Measurements from ENCODE around the gene HDAC9. TPM values are rescaled to one million over a fixed set of nuclear protein-coding genes. Genes with fewer than 3 reads are reported as not detected.

Gene HDAC9
- total and polyA plus RNA-seq, 2 experiments from 2014 or later, result 3.7 to 9.4 TPM

DNA sequence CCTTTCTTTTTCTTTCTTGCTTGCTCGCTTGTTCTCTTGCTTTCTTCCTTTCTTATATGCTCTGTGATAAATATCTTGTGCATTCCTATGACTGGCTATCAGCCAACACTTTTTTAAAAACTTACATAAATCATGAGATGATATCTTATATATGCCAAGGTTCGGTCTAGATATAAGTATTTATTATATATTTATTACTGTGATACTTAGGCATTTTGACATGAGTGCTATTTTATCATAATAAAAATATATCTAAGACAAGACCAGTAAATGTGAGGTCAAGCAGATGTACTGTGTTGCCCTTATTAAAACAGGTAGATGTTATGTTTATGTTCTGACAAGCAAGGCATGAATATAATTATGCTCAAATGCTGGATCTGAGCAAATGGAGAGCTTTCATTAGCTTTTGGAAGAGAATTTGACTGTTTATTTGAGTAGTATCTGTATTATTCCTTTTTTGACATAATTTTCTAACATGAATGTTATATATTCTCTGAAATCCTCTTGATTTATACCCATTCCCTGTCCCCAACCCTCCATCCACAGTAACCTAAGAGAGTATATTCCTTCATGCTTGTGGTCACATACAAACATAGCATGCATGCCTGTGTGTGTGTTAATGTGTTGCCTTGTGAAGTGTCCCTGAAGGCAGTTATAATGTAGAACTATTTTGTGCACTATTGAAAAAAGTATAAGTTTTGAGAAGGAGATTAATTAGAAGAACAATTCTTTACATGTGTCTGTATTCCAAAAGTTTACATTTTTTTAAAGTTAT, 158.0 kb downstream of the HDAC9 start:
- DNase-seq (ENCODE audit: low spot score), result no peak

DNA sequence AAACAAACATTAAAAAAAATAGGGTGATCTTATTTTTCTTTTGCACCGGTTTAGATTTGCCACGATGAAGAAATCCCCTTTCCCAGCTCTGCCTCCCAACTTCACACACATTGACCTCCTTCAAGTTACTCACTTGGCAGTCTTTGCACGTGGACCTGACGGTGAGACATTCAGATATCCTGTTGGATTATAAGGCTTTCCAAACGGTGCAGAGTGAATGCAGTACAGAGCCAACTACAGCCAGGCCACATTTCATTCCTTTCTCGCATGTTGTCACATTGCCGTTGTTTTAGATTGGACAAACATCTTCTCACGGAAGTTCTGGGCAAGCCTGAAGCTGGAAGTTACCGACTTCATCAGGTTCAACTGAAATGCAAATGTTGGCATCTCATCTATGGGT, 159.2 kb downstream of the HDAC9 start:
- no peaks in the 10 kb centered on the region for H4K20me1 ChIP-seq (ENCODE audit: insufficient read depth, poor library complexity, severe bottlenecking)
- WGBS (ENCODE audit: low lambda C conversion rate, missing lambda C conversion rate), result 81% methylated on average over 9 of the region's 9 CpGs
- H3K27ac ChIP-seq, result no peak overlapping the region
- H3K4me3 ChIP-seq, result no peak overlapping the region
- H2AFZ ChIP-seq, result no peak overlapping the region
- DNase-seq (ENCODE audit: low spot score), result no peak
- H3K9me3 ChIP-seq (ENCODE audit: low read depth), result no peaks in the 10 kb centered on the region
- TF ChIP-seq EZH2phosphoT487 (IDR thresholded peaks at IDR 0.05; ENCODE audit: low read depth, severe bottlenecking, unreplicated experiment) (no peak), EZH2 (IDR thresholded peaks at IDR 0.05; ENCODE audit: borderline replicate concordance) (no peak)
- TF ChIP-seq, protein P1, sequence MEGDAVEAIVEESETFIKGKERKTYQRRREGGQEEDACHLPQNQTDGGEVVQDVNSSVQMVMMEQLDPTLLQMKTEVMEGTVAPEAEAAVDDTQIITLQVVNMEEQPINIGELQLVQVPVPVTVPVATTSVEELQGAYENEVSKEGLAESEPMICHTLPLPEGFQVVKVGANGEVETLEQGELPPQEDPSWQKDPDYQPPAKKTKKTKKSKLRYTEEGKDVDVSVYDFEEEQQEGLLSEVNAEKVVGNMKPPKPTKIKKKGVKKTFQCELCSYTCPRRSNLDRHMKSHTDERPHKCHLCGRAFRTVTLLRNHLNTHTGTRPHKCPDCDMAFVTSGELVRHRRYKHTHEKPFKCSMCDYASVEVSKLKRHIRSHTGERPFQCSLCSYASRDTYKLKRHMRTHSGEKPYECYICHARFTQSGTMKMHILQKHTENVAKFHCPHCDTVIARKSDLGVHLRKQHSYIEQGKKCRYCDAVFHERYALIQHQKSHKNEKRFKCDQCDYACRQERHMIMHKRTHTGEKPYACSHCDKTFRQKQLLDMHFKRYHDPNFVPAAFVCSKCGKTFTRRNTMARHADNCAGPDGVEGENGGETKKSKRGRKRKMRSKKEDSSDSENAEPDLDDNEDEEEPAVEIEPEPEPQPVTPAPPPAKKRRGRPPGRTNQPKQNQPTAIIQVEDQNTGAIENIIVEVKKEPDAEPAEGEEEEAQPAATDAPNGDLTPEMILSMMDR (IDR thresholded peaks at IDR 0.05; ENCODE audit: poor library complexity), result no peak
- H3K4me1 ChIP-seq (ENCODE audit: insufficient read depth), result no peaks in the 10 kb centered on the region
- no peaks in the 10 kb centered on the region for H3K9me2 ChIP-seq (replicated peaks; ENCODE audit: insufficient read depth)
- H3K4me2 ChIP-seq, result no peak overlapping the region
- H3K27me3 ChIP-seq, result no peaks in the 10 kb centered on the region
- H3K79me2 ChIP-seq, result no peaks in the 10 kb centered on the region
- H3K36me3 ChIP-seq (replicated peaks; ENCODE audit: insufficient read depth, low read depth), result no peaks in the 10 kb centered on the region

More for the DNA sequence above, 158.0 kb downstream of the HDAC9 start:
- H3K27me3 ChIP-seq, result no peaks in the 10 kb centered on the region
- WGBS (ENCODE audit: low lambda C conversion rate, missing lambda C conversion rate), result 84% methylated on average over 2 of the region's 2 CpGs
- no peaks in the 10 kb centered on the region for H3K36me3 ChIP-seq (replicated peaks; ENCODE audit: insufficient read depth, low read depth)
- TF ChIP-seq EZH2 (IDR thresholded peaks at IDR 0.05; ENCODE audit: borderline replicate concordance) (no peak), EZH2phosphoT487 (IDR thresholded peaks at IDR 0.05; ENCODE audit: low read depth, severe bottlenecking, unreplicated experiment) (no peak)
- TF ChIP-seq, protein P1 (IDR thresholded peaks at IDR 0.05; ENCODE audit: poor library complexity), result no peak
- no peaks in the 10 kb centered on the region for H3K79me2 ChIP-seq
- no peaks in the 10 kb centered on the region for H4K20me1 ChIP-seq (ENCODE audit: insufficient read depth, poor library complexity, severe bottlenecking)
- H3K4me1 ChIP-seq (ENCODE audit: insufficient read depth), result no peaks in the 10 kb centered on the region
- H2AFZ ChIP-seq, result no peak overlapping the region
- H3K4me3 ChIP-seq, result no peak overlapping the region
- H3K27ac ChIP-seq, result no peak overlapping the region
- H3K4me2 ChIP-seq, result no peak overlapping the region
- no peaks in the 10 kb centered on the region for H3K9me3 ChIP-seq (ENCODE audit: low read depth)
- no peaks in the 10 kb centered on the region for H3K9me2 ChIP-seq (replicated peaks; ENCODE audit: insufficient read depth)

DNA sequence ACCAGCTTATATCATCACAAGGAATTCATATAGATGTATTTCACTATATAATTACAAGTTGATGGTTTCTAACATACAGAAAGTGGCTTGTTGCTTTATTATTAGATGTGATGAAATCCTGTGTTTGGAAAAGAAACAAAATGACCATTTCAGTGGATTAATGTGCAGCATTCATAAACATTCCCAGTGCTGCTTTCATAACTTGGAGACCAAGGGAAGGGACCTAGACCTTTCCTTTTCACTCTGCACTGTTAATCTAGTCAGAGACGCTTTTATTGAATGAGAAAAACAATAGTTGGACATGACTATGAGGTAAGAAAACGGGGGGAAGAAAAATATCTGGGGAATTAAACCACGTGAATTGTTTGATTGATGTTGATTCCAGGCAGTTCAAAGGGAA, 160.0 kb downstream of the HDAC9 start:
- no peak for DNase-seq (ENCODE audit: low spot score)
- no peaks in the 10 kb centered on the region for H4K20me1 ChIP-seq (ENCODE audit: insufficient read depth, poor library complexity, severe bottlenecking)
- TF ChIP-seq EZH2 (IDR thresholded peaks at IDR 0.05; ENCODE audit: borderline replicate concordance), result no peak
- TF ChIP-seq, protein P1 (IDR thresholded peaks at IDR 0.05; ENCODE audit: poor library complexity), result no peak
- TF ChIP-seq EZH2phosphoT487 (IDR thresholded peaks at IDR 0.05; ENCODE audit: low read depth, severe bottlenecking, unreplicated experiment), result no peak
- no peaks in the 10 kb centered on the region for H3K9me3 ChIP-seq (ENCODE audit: low read depth)
- H3K79me2 ChIP-seq, result no peaks in the 10 kb centered on the region
- H3K4me2 ChIP-seq, result no peak overlapping the region
- H3K4me3 ChIP-seq, result no peak overlapping the region
- WGBS (ENCODE audit: low lambda C conversion rate, missing lambda C conversion rate), result 76% methylated on average over 3 of the region's 3 CpGs
- no peaks in the 10 kb centered on the region for H3K4me1 ChIP-seq (ENCODE audit: insufficient read depth)
- H3K36me3 ChIP-seq (replicated peaks; ENCODE audit: insufficient read depth, low read depth), result no peaks in the 10 kb centered on the region
- no peak overlapping the region for H2AFZ ChIP-seq
- H3K27me3 ChIP-seq, result no peaks in the 10 kb centered on the region
- no peaks in the 10 kb centered on the region for H3K9me2 ChIP-seq (replicated peaks; ENCODE audit: insufficient read depth)
- no peak overlapping the region for H3K27ac ChIP-seq

Measured in hepatocyte (in vitro differentiated cells).